WTC11 (cell line): ENCODE results near the gene EMX1. TPM values are rescaled to one million over a fixed set of nuclear protein-coding genes. Genes with fewer than 3 reads are reported as not detected.

ENCODE experiments used
- ATAC-seq: fragments of 200-7000 bp; cut with Tn5 transposase; 2 replicates; pipeline ENCODE4 v1.10.0; 2021; ENCODE audit warnings: mild to moderate bottlenecking, moderate library complexity
- CTCF ChIA-PET: fragments of 300-600 bp; sonication (Branson Sonifier 250); formaldehyde crosslinking; loops from one replicate; lab custom pipeline; 2021; ENCODE audit warnings: antibody characterized with exemption; lab: Charles Lee
- POLR2A ChIA-PET: fragments of 350-600 bp; sonication (Branson Sonifier 250); formaldehyde crosslinking; loops from one replicate; lab custom pipeline; 2021; ENCODE audit warnings: antibody characterized with exemption; lab: Charles Lee
- DNase-seq: peaks from one replicate; pipeline ENCODE4 v3.0.0; 2021; ENCODE audit warnings: low spot score
- H3K27ac Mint-ChIP-seq: 2 replicates; pipeline ENCODE4 v1.8.0; 2021; ENCODE audit warnings: mixed read lengths
- H3K27me3 Mint-ChIP-seq: 2 replicates; pipeline ENCODE4 v1.8.0; 2021; ENCODE audit warnings: low read depth, mild to moderate bottlenecking, moderate library complexity, mixed read lengths
- H3K36me3 Mint-ChIP-seq: 2 replicates; pipeline ENCODE4 v1.8.0; 2021; ENCODE audit warnings: mixed read lengths
- H3K4me1 Mint-ChIP-seq: 2 replicates; pipeline ENCODE4 v1.8.0; 2022; ENCODE audit warnings: mixed read lengths
- H3K4me3 Mint-ChIP-seq: 2 replicates; pipeline ENCODE4 v1.8.0; 2021; ENCODE audit warnings: mild to moderate bottlenecking, moderate library complexity, mixed read lengths
- H3K9me3 Mint-ChIP-seq: 2 replicates; pipeline ENCODE4 v1.8.0; 2021; ENCODE audit warnings: mixed read lengths
- ARID4B ChIP-seq: sonication (generic); formaldehyde crosslinking; IDR thresholded peaks from 2 replicates; pipeline ENCODE4 v1.8.0; 2023; ENCODE audit warnings: missing genetic modification reagents, mild to moderate bottlenecking, borderline replicate concordance
- CREM ChIP-seq: sonication (generic); formaldehyde crosslinking; IDR thresholded peaks from 2 replicates; pipeline ENCODE4 v1.8.1; 2022; ENCODE audit warnings: mild to moderate bottlenecking, missing genetic modification reagents, moderate library complexity
- ELF4 ChIP-seq: sonication (generic); formaldehyde crosslinking; IDR thresholded peaks from 2 replicates; pipeline ENCODE4 v1.8.1; 2022; ENCODE audit warnings: low read depth, mild to moderate bottlenecking, moderate library complexity, missing genetic modification reagents
- FOXP4 ChIP-seq: sonication (generic); formaldehyde crosslinking; IDR thresholded peaks from 2 replicates; pipeline ENCODE4 v1.8.0; 2022; ENCODE audit warnings: mild to moderate bottlenecking, missing genetic modification reagents
- GRHL2 ChIP-seq: fragments of 250-450 bp; sonication (Bioruptor Pico); IDR thresholded peaks from 2 replicates; pipeline ENCODE4 v1.8.0; 2022; ENCODE audit warnings: mild to moderate bottlenecking, moderate library complexity; ENCODE audit not compliant: insufficient replicate concordance, severe bottlenecking
- OVOL2 ChIP-seq: fragments of 250-450 bp; sonication (Bioruptor Pico); IDR thresholded peaks from 2 replicates; pipeline ENCODE4 v1.9.0; 2021; ENCODE audit warnings: mild to moderate bottlenecking, borderline replicate concordance
- SMAD3 ChIP-seq: sonication (generic); formaldehyde crosslinking; IDR thresholded peaks from 2 replicates; pipeline ENCODE4 v1.8.0; 2022; ENCODE audit warnings: missing genetic modification reagents, mild to moderate bottlenecking, borderline replicate concordance
- SOX15 ChIP-seq: fragments of 250-450 bp; sonication (Bioruptor Pico); IDR thresholded peaks from 2 replicates; pipeline ENCODE4 v1.9.0; 2021; ENCODE audit warnings: mild to moderate bottlenecking
- TCF7 ChIP-seq: sonication (generic); formaldehyde crosslinking; IDR thresholded peaks from 2 replicates; pipeline ENCODE4 v1.8.0; 2022; ENCODE audit warnings: mild to moderate bottlenecking, low read depth, missing genetic modification reagents, moderate library complexity
- ZNF671 ChIP-seq: fragments of 250-450 bp; sonication (Bioruptor Pico); IDR thresholded peaks from 2 replicates; pipeline ENCODE4 v1.8.0; 2021; ENCODE audit warnings: mild to moderate bottlenecking
- total RNA-seq: library from RNA; stranded (reverse); gene quantifications from 3 replicates; pipeline ENCODE4 v1.2.3, GENCODE V29; 2021
- TF ChIP-seq, protein P1 (sequence below): sonication (generic); formaldehyde crosslinking; IDR thresholded peaks from 2 replicates; pipeline ENCODE4 v1.8.0; 2022; ENCODE audit warnings: mild to moderate bottlenecking, missing genetic modification reagents
- TF ChIP-seq, protein P2 (sequence below): sonication (generic); formaldehyde crosslinking; IDR thresholded peaks from 2 replicates; pipeline ENCODE4 v1.8.1; 2023; ENCODE audit warnings: mild to moderate bottlenecking, missing genetic modification reagents, moderate library complexity
- TF ChIP-seq, protein P3 (sequence below): sonication (generic); formaldehyde crosslinking; IDR thresholded peaks from 2 replicates; pipeline ENCODE4 v1.8.1; 2023; ENCODE audit warnings: mild to moderate bottlenecking, missing genetic modification reagents

EMX1 gene
- total RNA-seq, 1 experiment from 2014 or later, result 3.8 TPM

GRCh38 chr2:72982781-72983499 is 65.6 kb downstream of the EMX1 start:
- POLR2A ChIA-PET, result no interaction called here
- Mint-ChIP-seq H3K27ac (no peak overlapping the region), H3K4me3 (no peak overlapping the region), H3K27me3 (no peaks in the 10 kb centered on the region), H3K4me1 (peaks cover 13% of the 10 kb centered on the region), H3K9me3 (no peaks in the 10 kb centered on the region), H3K36me3 (no peaks in the 10 kb centered on the region; the same call in 1 of the 2 replicates)
- DNase-seq, result no peak
- no peak for ATAC-seq
- CTCF ChIA-PET, result interaction anchor here (2.2 to 2.4 kb wide), 3 partner anchors 9 to 194 kb away, joined by 9 to 10 read pairs (median 10); no protein-coding TSS in a partner anchor
- TF ChIP-seq TCF7 (CRISPR knock-in tag) (no peak), ELF4 (CRISPR knock-in tag) (no peak), SMAD3 (CRISPR knock-in tag) (no peak), ZNF671 (no peak), SOX15 (CRISPR knock-in tag) (no peak), ARID4B (CRISPR knock-in tag) (no peak)
- TF ChIP-seq, protein P1, sequence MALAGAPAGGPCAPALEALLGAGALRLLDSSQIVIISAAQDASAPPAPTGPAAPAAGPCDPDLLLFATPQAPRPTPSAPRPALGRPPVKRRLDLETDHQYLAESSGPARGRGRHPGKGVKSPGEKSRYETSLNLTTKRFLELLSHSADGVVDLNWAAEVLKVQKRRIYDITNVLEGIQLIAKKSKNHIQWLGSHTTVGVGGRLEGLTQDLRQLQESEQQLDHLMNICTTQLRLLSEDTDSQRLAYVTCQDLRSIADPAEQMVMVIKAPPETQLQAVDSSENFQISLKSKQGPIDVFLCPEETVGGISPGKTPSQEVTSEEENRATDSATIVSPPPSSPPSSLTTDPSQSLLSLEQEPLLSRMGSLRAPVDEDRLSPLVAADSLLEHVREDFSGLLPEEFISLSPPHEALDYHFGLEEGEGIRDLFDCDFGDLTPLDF, result no peak
- TF ChIP-seq, protein P2, sequence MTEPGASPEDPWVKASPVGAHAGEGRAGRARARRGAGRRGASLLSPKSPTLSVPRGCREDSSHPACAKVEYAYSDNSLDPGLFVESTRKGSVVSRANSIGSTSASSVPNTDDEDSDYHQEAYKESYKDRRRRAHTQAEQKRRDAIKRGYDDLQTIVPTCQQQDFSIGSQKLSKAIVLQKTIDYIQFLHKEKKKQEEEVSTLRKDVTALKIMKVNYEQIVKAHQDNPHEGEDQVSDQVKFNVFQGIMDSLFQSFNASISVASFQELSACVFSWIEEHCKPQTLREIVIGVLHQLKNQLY, result no peak
- TF ChIP-seq, protein P3, sequence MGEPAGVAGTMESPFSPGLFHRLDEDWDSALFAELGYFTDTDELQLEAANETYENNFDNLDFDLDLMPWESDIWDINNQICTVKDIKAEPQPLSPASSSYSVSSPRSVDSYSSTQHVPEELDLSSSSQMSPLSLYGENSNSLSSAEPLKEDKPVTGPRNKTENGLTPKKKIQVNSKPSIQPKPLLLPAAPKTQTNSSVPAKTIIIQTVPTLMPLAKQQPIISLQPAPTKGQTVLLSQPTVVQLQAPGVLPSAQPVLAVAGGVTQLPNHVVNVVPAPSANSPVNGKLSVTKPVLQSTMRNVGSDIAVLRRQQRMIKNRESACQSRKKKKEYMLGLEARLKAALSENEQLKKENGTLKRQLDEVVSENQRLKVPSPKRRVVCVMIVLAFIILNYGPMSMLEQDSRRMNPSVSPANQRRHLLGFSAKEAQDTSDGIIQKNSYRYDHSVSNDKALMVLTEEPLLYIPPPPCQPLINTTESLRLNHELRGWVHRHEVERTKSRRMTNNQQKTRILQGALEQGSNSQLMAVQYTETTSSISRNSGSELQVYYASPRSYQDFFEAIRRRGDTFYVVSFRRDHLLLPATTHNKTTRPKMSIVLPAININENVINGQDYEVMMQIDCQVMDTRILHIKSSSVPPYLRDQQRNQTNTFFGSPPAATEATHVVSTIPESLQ (CRISPR knock-in tag), result no peak

- no peaks in the 10 kb centered on the region for H3K9me3 Mint-ChIP-seq
- H3K36me3 Mint-ChIP-seq, result no peaks in the 10 kb centered on the region; the same call in 1 of the 2 replicates
- ChIA-PET CTCF (interaction anchor here (0.9 to 2.4 kb wide), 5 partner anchors 10 to 193 kb away, joined by 3 to 10 read pairs (median 9); no protein-coding TSS in a partner anchor), POLR2A (no interaction called here)
- H3K27me3 Mint-ChIP-seq, result no peaks in the 10 kb centered on the region
- H3K27ac Mint-ChIP-seq, result no peak overlapping the region
- no peak for DNase-seq
- H3K4me1 Mint-ChIP-seq, result peaks cover 13% of the 10 kb centered on the region
- ATAC-seq, result no peak
- TF ChIP-seq FOXP4 (CRISPR knock-in tag) (no peak), GRHL2 (CRISPR knock-in tag) (no peak), CREM (no peak), OVOL2 (CRISPR knock-in tag) (no peak)
- no peak overlapping the region for H3K4me3 Mint-ChIP-seq
Observed at GRCh38 chr2:72983500-72984161, 66.3 kb downstream of the EMX1 start.
